ENCODE data around the gene NRL.

- TF ChIP-seq, protein P1, sequence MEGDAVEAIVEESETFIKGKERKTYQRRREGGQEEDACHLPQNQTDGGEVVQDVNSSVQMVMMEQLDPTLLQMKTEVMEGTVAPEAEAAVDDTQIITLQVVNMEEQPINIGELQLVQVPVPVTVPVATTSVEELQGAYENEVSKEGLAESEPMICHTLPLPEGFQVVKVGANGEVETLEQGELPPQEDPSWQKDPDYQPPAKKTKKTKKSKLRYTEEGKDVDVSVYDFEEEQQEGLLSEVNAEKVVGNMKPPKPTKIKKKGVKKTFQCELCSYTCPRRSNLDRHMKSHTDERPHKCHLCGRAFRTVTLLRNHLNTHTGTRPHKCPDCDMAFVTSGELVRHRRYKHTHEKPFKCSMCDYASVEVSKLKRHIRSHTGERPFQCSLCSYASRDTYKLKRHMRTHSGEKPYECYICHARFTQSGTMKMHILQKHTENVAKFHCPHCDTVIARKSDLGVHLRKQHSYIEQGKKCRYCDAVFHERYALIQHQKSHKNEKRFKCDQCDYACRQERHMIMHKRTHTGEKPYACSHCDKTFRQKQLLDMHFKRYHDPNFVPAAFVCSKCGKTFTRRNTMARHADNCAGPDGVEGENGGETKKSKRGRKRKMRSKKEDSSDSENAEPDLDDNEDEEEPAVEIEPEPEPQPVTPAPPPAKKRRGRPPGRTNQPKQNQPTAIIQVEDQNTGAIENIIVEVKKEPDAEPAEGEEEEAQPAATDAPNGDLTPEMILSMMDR (IDR thresholded peaks at IDR 0.05; ENCODE audit: extremely low read depth in 1 of 2, insufficient read depth in 1 of 2, low read depth in 1 of 2, low read length in 2 of 2): peak; percentile 28 to 53
- TF ChIP-seq, protein P2, sequence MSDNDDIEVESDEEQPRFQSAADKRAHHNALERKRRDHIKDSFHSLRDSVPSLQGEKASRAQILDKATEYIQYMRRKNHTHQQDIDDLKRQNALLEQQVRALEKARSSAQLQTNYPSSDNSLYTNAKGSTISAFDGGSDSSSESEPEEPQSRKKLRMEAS (IDR thresholded peaks at IDR 0.05; ENCODE audit: insufficient read depth, insufficient read length): peak; percentile 82
- TF ChIP-seq POLR2A (IDR thresholded peaks at IDR 0.05; ENCODE audit: low read depth, low read length): peak; percentile 78
Measured at GRCh38 chr14:24141097-24141880, 26.5 kb upstream of the NRL start, which contains the start of gene EMC9.

All from endothelial cell of umbilical vein (primary cell).